Cardiac septum (tissue), 1 donor: Measurements from ENCODE around the gene C11orf58. TPM values are rescaled to one million over a fixed set of nuclear protein-coding genes. Genes with fewer than 3 reads are reported as not detected.
A peak's percentile ranks its signal among the peaks of the same experiment; 100 is the strongest.

ENCODE experiments used
- DNase-seq: peaks from one replicate; pipeline ENCODE4 v3.0.0-alpha.2; 2020; ENCODE audit warnings: low spot score
- intact Hi-C: fragments of 100-400 bp; cut with DNase I; formaldehyde crosslinking; loops from one replicate; pipeline ENCODE4 v1.14.0; 2022
- total RNA-seq: library from RNA; stranded (reverse); fragmentation: NEBNext Ultra II Directional; extraction: Animal tissue kit (Norgen Biotek cat#: 25700); gene quantifications from one replicate; pipeline ENCODE4 v1.2.1, GENCODE V29; 2021
- donor health status: DM: no; HTN: no; CAD: no.

The C11orf58 gene
- total RNA-seq, 1 donor from 2014 or later = 106 TPM

DNA sequence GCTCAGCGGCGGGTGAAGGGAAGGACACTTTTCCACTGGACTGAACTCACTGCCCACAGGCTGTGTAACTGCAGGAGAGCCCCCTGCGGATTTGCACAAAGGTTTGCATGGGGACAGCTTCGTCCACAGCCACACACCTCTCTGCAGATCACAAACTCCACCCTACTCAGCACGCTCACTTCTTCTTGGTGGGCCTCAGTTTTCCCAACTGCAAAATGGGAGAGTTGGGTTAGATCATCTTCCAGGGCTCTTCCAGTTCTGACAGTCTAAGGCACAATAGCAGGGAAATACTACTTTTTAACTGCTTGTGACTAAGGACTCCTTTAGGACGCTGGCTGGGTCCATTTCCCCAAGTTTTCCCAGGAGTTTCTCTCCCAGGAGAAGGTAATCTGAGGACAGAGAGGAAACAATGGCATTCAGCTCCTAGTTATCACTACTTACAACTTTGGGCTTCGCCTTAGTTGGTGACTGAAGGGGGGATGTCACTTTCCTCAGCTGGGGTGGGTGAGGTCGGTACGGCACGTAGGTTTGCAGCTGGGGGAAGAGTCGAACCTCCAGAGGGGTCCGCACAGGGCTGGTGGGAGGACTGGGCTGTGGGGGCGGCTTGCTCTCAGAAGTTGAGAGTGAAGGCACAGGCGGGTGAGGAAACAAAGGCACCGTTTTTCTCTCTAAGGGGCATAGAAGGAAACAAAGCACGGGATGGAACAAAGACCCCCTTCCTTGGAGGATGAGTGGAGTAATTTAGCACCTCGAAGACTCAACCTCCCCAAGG lies 55.8 kb downstream of the C11orf58 start:
- intact Hi-C loops = no loop called here
- no peak for DNase-seq

DNA sequence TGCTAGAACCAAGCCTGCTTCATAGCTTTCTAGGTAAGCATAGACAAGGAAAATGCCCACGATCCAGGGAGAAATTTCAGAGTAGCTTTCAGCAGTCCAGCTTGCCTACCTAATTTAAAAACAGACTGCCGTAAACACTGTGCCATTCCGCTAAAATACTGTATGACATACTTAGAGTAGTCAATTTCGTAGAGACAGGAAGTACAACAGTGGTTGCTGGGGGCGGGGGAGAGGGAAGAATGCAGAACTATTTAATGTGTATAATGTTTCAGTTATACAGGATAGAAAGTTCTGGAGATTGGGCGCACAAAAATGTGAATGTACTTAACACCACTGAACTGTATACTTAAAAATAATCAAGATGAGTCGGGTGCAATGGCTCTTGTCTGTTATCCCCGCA lies 56.7 kb downstream of the C11orf58 start:
- intact Hi-C loops = no loop called here
- no peak for DNase-seq

DNA sequence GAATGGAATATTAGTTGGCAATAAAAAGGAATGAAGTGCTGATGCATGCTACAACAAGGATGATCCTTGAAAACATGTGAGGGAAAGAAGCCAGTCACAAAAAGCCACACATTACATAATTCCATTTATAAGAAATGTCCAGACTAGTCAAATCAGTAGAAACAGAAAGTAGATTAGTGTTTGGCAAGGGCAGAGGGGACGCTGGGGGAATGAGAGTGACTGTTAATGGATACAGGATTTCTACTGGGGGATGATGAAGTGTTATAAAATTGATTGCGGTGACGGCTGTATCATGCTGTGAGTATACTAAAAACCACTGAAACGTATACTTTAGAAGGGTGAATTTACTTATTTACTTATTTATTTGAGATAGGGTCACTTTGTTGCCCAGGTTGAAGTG lies 57.9 kb downstream of the C11orf58 start:
- intact Hi-C loops = no loop called here
- no peak for DNase-seq

DNA sequence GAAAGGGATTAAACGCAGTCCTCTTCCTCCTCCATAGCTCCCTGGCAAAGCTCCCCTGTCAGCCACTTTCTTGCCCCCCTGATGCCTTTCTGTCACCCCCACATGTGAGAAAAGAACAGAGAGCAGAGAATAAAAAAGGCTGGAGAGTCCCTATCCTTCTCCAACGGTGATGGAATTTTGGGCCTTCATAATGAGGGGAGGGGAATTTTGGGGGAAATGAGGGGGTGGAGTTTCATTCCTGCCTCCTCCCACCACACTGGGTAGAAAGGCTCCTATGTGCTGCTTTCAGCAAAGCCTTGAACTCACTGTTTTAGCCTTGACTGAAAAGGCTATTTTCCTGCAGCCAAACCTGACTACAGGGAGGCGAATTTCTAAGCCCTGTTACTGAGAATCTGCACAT lies 59.3 kb downstream of the C11orf58 start:
- intact Hi-C loops = no loop called here
- no peak for DNase-seq

DNA sequence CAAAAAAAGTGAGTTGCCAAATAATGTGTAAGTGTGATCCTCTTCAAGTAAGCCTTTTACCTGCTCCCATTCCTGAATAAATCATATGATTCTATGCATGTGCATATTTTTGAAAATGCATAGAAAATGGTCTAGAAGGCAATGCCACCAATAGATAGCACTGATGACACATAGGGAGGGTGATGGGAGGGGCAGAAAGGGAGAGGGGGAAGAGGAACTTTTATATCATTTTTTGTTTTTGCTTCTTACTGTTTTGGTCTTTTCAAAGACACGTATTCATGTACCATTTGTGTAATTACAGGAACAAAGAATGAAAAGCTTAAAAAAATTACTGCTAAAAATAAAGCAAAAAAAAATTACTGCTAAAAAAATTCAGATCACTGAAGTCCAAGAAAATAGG lies 60.8 kb downstream of the C11orf58 start:
- intact Hi-C loops = no loop called here

DNA sequence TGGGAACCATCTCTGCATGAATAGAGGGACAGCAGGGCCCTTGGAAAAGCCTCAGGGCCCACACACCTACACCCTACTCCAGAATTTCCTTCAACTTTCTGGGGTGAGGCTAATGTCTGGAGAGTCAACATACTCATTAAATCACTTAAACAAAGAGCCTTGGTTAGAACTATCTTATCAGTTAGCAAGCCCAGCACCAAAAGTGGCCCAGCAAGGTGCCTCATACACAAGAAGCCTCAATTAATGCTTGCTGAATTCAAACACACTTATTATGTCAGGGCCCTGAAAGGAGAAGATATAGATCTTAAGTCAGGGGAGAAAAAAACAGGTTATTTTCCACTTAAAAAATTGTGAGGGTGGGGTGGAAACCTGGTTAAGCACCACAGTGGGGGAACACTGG lies 61.4 kb downstream of the C11orf58 start:
- intact Hi-C loops = no loop called here
- DNase-seq = no peak

More for the DNA sequence above, 60.8 kb downstream of the C11orf58 start:
- DNase-seq = no peak

DNA sequence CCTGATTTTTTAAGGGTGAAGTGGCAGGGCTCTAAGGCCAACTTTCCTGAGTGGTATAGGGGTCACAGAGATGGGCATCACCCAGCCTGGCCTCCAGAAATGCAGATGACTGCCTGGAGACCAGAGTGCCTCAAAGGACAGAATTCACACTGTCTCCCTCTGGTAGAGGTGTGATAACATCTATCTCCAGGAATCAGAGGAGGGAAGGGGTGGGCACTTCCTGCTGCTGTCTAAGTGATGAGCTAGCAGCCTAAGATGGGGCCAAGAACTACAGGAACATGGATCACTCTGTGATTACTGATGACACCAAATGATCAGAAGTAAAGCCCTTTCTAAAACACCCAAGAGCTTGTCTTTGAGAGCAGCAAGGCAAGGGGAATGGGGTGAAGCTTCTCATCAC lies 61.9 kb downstream of the C11orf58 start:
- DNase-seq = no peak
- intact Hi-C loops = no loop called here

DNA sequence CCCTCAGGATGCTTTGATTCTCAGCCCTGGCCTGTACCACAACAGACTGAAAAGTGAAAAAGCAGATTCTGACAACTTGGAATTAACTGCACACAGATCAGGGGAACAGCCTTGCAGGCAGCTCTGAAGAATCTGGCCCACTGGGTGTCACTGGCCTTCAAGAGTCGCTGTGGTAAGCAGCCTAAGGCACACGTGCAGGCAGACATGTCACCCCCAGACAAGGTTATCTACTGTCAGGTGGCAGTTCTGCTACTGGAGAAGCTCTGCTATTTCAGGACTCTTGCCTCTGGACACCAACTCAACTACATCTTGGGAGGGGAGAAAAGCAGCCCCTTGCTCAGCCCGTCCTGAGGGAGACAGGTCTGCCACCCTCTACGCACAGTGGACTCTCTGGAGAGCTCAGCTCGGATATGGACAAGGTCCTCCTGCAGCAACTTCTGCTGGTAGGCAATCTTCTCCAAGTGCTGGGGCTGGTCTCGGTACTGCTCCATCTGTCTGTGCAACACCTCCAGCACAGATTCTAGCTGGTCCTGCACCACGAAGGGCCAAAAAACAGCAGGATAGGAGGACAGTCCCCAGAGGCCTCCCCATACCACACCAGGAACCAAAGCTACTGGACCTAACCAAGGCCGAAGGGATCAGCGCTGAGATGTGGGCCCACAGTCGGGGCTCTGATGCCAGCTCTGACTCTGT lies 63.0 kb downstream of the C11orf58 start:
- DNase-seq = no peak
- intact Hi-C loops = no loop called here

DNA sequence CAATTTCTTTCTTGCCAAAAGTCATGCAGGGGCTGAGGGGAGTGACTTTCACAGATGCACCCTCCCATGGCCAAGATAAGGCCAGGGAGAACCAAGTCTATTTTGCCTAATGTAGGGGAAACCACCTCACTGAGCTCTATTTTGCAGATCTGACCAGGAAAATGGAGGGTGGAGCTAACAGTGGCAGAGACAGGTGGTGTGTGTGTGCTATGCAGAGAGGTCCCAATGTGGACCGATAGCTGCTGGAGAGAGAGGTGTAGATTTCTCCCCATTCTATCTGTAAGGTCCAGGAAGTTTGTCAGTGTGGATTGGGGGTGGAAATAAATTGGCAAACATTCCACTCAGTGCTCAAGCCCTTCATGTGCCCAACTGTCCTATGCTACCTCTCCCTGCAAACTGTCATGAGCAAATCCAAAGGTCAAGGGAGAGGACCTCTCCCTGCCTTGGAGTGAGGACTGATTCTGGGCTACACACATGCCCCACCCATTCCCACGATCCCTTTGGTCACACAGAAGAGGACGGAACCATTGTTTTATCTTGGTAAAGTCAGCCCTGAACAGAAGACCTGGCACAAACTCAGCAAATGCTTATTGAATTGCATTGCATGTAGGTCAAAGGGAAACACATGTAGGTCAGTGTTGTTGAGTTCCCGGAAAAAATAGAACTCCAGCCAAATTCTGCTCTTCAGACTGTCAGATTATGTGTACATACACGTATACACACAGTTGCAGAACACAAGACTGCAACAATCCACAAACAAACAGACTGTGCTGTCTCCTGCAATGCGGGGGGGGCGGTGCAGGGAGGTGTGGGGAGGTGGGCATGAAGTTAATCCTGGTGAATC lies 65.9 kb downstream of the C11orf58 start:
- DNase-seq = peak; percentile 74
- intact Hi-C loops = loop anchor here (2.0 kb wide), 1 partner anchor 16 kb away; no protein-coding TSS in a partner anchor

DNA sequence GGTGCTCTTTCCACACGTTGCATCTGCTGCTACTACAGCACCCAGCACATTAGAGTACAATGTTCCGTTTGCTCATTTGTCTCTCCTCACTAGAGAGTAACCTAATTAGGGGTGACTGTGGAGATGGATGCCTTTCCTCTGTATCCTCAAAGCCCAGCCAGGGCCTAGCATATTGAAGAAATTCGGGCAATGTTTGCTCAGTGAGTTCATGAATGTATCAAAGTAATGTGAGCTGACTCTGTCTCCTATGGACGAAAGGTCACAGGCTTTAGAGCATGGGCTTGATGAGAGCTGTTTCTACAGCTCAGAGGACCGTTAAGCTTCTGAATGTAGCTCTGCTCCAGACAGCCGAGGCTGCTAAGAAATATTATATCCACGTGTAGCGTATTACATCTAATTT lies 67.5 kb downstream of the C11orf58 start:
- DNase-seq = no peak
- intact Hi-C loops = loop anchor here (2.0 kb wide), 1 partner anchor 17 kb away; no protein-coding TSS in a partner anchor

DNA sequence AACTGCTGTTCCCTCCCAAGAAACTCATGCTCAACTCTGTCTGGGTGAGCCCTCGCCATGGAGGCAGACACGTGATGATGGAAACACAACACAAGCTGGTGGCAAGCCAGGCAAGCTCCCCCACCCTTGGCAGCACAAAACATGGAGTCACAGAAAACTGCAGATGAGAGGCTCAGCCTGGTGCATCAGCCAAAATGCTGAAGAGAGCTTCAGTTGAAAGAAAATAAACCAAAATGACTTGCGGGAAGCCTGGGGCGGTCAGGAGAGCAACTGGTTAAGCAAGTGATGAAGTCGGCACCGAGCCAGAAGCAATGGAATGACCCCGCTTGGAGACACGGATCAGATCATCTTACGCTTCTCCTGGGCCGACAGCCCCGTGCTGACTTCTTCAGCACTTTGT lies 68.3 kb downstream of the C11orf58 start:
- DNase-seq = peak; percentile 71
- intact Hi-C loops = no loop called here

DNA sequence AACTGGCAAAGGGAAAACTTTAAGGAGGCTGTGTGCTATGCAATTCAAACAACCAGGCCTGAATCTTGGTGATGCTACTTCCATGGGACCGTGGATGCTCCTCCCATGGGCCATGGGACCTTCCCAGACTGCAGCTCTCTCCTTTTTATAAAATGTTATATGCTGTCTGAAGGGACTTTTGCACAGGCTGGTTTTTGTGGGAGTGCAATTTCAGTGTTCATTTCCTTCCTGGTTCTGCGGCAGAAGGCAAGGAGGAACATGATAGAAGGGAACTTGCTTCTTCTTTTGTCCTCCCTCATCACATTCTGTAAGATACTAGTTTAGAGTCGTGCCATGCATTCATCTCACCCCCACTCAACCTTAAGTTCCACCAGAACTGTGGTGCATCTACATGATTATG lies 68.9 kb downstream of the C11orf58 start:
- peak; percentile 75 for DNase-seq

More for the DNA sequence above, 68.9 kb downstream of the C11orf58 start:
- intact Hi-C loops = no loop called here
